H9 (cell line): ENCODE results near the gene TMEM270. TPM values are rescaled to one million over a fixed set of nuclear protein-coding genes. Genes with fewer than 3 reads are reported as not detected.

Experiments used
- DNase-seq: peaks from one replicate; pipeline ENCODE4 v3.0.0-alpha.2; 2017
- H2AFZ ChIP-seq: one replicate; pipeline ENCODE4 v1.6.1; 2013; ENCODE audit warnings: mild to moderate bottlenecking, low read length, control low read depth, moderate library complexity
- H2AK5ac ChIP-seq: 2 replicates; pipeline ENCODE4 v1.6.1; 2013; ENCODE audit warnings: low read length, control low read depth, mixed read lengths; ENCODE audit not compliant: insufficient read length
- H2BK120ac ChIP-seq: one replicate; pipeline ENCODE4 v1.6.1; 2013; ENCODE audit warnings: low read depth, mild to moderate bottlenecking, low read length, control low read depth, inconsistent platforms; ENCODE audit not compliant: poor library complexity, severe bottlenecking
- H2BK12ac ChIP-seq: 2 replicates; pipeline ENCODE4 v1.6.1; 2013; ENCODE audit warnings: low read length, control low read depth, mixed read lengths, low read depth; ENCODE audit not compliant: insufficient read length
- H2BK15ac ChIP-seq: 2 replicates; pipeline ENCODE4 v1.6.1; 2013; ENCODE audit warnings: low read depth, low read length, control low read depth
- H2BK20ac ChIP-seq: one replicate; pipeline ENCODE4 v1.6.1; 2013; ENCODE audit warnings: low read depth, mild to moderate bottlenecking, low read length, control low read depth, inconsistent platforms; ENCODE audit not compliant: poor library complexity, severe bottlenecking
- H2BK5ac ChIP-seq: 2 replicates; pipeline ENCODE4 v1.6.1; 2013; ENCODE audit warnings: low read length, control low read depth, mixed read lengths; ENCODE audit not compliant: insufficient read length
- H3K14ac ChIP-seq: 2 replicates; pipeline ENCODE4 v1.6.1; 2013; ENCODE audit warnings: low read length, control low read depth; ENCODE audit not compliant: insufficient read depth
- H3K18ac ChIP-seq: 2 replicates; pipeline ENCODE4 v1.6.1; 2013; ENCODE audit warnings: low read depth, mild to moderate bottlenecking, mixed read lengths, low read length, control low read depth; ENCODE audit not compliant: insufficient read length
- H3K23ac ChIP-seq: 2 replicates; pipeline ENCODE4 v1.6.1; 2013; ENCODE audit warnings: low read length, control low read depth, mixed read lengths, low read depth; ENCODE audit not compliant: insufficient read length
- H3K23me2 ChIP-seq: 2 replicates; pipeline ENCODE4 v1.6.1; 2013; ENCODE audit warnings: low read depth, mild to moderate bottlenecking, mixed read lengths, low read length, control low read depth; ENCODE audit not compliant: insufficient read length, poor library complexity, severe bottlenecking
- H3K27ac ChIP-seq: 2 replicates; pipeline ENCODE4 v1.5.1; 2013; ENCODE audit warnings: low read length, control low read depth, mixed read lengths, low read depth; ENCODE audit not compliant: insufficient read length
- H3K27me3 ChIP-seq: 2 replicates; pipeline ENCODE4 v1.6.1; 2013; ENCODE audit warnings: low read length, control low read depth, inconsistent platforms; ENCODE audit not compliant: insufficient read depth
- H3K4ac ChIP-seq: 2 replicates; pipeline ENCODE4 v1.6.1; 2013; ENCODE audit warnings: low read depth, mild to moderate bottlenecking, control low read depth, inconsistent platforms, low read length, moderate library complexity
- H3K4me1 ChIP-seq: 2 replicates; pipeline ENCODE4 v1.6.1; 2013; ENCODE audit warnings: low read length, control low read depth, inconsistent platforms; ENCODE audit not compliant: insufficient read depth
- H3K4me2 ChIP-seq: 2 replicates; pipeline ENCODE4 v1.6.1; 2013; ENCODE audit warnings: low read length, control low read depth, mixed read lengths; ENCODE audit not compliant: insufficient read length, insufficient read depth
- H3K56ac ChIP-seq: 2 replicates; pipeline ENCODE4 v1.6.1; 2013; ENCODE audit warnings: low read depth, mild to moderate bottlenecking, mixed read lengths, low read length, control low read depth; ENCODE audit not compliant: insufficient read length
- H3K79me1 ChIP-seq: 2 replicates; pipeline ENCODE4 v1.6.1; 2013; ENCODE audit warnings: low read depth, mild to moderate bottlenecking, moderate library complexity, low read length, control low read depth, inconsistent platforms; ENCODE audit not compliant: insufficient read depth, poor library complexity, severe bottlenecking
- H3K79me2 ChIP-seq: 2 replicates; pipeline ENCODE4 v1.6.1; 2013; ENCODE audit warnings: low read length, control low read depth, inconsistent platforms; ENCODE audit not compliant: insufficient read depth
- H3K9ac ChIP-seq: 2 replicates; pipeline ENCODE4 v1.6.1; 2013; ENCODE audit warnings: low read length, control low read depth, mixed read lengths; ENCODE audit not compliant: insufficient read length; ENCODE audit errors: extremely low read depth
- H3K9me3 ChIP-seq: one replicate; pipeline ENCODE4 v1.6.1; 2013; ENCODE audit warnings: low read depth, low read length, inconsistent platforms; ENCODE audit not compliant: control insufficient read depth
- H3T11ph ChIP-seq: one replicate; pipeline ENCODE4 v1.6.1; 2013; ENCODE audit warnings: mild to moderate bottlenecking, low read length, control low read depth, inconsistent platforms
- H4K20me1 ChIP-seq: one replicate; pipeline ENCODE4 v1.6.1; 2013; ENCODE audit not compliant: control insufficient read depth, insufficient read length, insufficient read depth
- H4K5ac ChIP-seq: 2 replicates; pipeline ENCODE4 v1.6.1; 2013; ENCODE audit warnings: low read depth, mild to moderate bottlenecking, mixed read lengths, low read length, control low read depth; ENCODE audit not compliant: insufficient read length
- H4K8ac ChIP-seq: replicated peaks from 2 replicates; pipeline ENCODE4 v1.6.1; 2013; ENCODE audit warnings: low read length, control low read depth, mixed read lengths, low read depth; ENCODE audit not compliant: insufficient read length
- H4K91ac ChIP-seq: 2 replicates; pipeline ENCODE4 v1.6.1; 2013; ENCODE audit warnings: low read depth, mild to moderate bottlenecking, moderate library complexity, mixed read lengths, low read length, control low read depth; ENCODE audit not compliant: insufficient read length
- H3K27ac Mint-ChIP-seq, 3 experiments: 2 replicates in 2 of 3; 3 replicates in 1 of 3; pipeline ENCODE4 v1.8.0; 2020 to 2021; ENCODE audit warnings: mixed read lengths in 3 of 3, mild to moderate bottlenecking in 1 of 3, moderate library complexity in 1 of 3
- H3K27me3 Mint-ChIP-seq: 2 replicates; pipeline ENCODE4 v1.8.0; 2021; ENCODE audit warnings: low read depth, mild to moderate bottlenecking, moderate library complexity, mixed read lengths
- H3K36me3 Mint-ChIP-seq, 3 experiments: 2 replicates in 2 of 3; 3 replicates in 1 of 3; pipeline ENCODE4 v1.8.0; 2020 to 2021; ENCODE audit warnings: low read depth in 3 of 3, mixed read lengths in 3 of 3; ENCODE audit not compliant: insufficient read depth in 1 of 3
- H3K4me1 Mint-ChIP-seq, 2 experiments: 2 replicates each; pipeline ENCODE4 v1.8.0; 2020; ENCODE audit warnings: mixed read lengths in 2 of 2
- H3K4me3 Mint-ChIP-seq, 2 experiments: 2 replicates in 1 of 2; 3 replicates in 1 of 2; pipeline ENCODE4 v1.8.0; 2020 to 2021; ENCODE audit warnings: mild to moderate bottlenecking in 2 of 2, mixed read lengths in 2 of 2, moderate library complexity in 1 of 2
- H3K9me3 Mint-ChIP-seq, 2 experiments: 2 replicates in 1 of 2; 3 replicates in 1 of 2; pipeline ENCODE4 v1.8.0; 2020; ENCODE audit warnings: mild to moderate bottlenecking in 2 of 2, mixed read lengths in 2 of 2, moderate library complexity in 1 of 2
- CTCF ChIP-seq: fragments of 200-600 bp; sonication (generic); conservative IDR thresholded peaks from 3 replicates; pipeline ENCODE4 v1.8.0; 2021; ENCODE audit warnings: antibody characterized with exemption, mild to moderate bottlenecking
- WGBS: extraction: QIAGEN DNeasy Blood & Tissue Kit; methylation state at CpG from one replicate; pipeline ENCODE4 v1.1.7; 2013; ENCODE audit warnings: missing lambda C conversion rate, low lambda C conversion rate, mixed read lengths; ENCODE audit not compliant: insufficient read length; ENCODE audit errors: extremely low coverage; 5-methylcytosine and 5-hydroxymethylcytosine counted together
- total RNA-seq: library from RNA; stranded (reverse); gene quantifications from 2 replicates; pipeline ENCODE4 v1.2.1, GENCODE V29; 2021

Gene TMEM270
- total RNA-seq, 1 experiment from 2014 or later = not detected

- no peak overlapping the region; a peak in 1 of 7 replicates for H3K27ac Mint-ChIP-seq
- H4K5ac ChIP-seq = no peak overlapping the region
- no CpG with 5 or more reads among the region's 18 CpGs for WGBS
Measured at GRCh38 chr7:73879977-73880681, 19.2 kb downstream of the TMEM270 start.

More at GRCh38 chr7:73879977-73880681, 19.2 kb downstream of the TMEM270 start:
- Mint-ChIP-seq H3K9me3 (no peaks in the 10 kb centered on the region), H3K4me1 (peaks cover 4 to 8% of the 10 kb centered on the region in 2 experiments; a peak in 3 of 4 replicates), H3K27me3 (peaks cover 8% of the 10 kb centered on the region), H3K4me3 (no peak overlapping the region), H3K36me3 (no peaks in the 10 kb centered on the region)
- DNase-seq = no peak
- Histone ChIP-seq H3K56ac (no peak overlapping the region), H3T11ph (no peak overlapping the region), H3K4me2 (no peak overlapping the region), H2BK15ac (no peak overlapping the region), H3K27ac (no peak overlapping the region), H3K9ac (no peak overlapping the region), H4K8ac (no peak overlapping the region), H3K4ac (no peak overlapping the region), H3K23me2 (no peaks in the 10 kb centered on the region), H3K18ac (no peak overlapping the region), H3K14ac (no peak overlapping the region; the same call in 1 of the 2 replicates), H2BK20ac (no peak overlapping the region), H3K27me3 (no peaks in the 10 kb centered on the region), H2BK5ac (no peak overlapping the region), H3K79me1 (no peaks in the 10 kb centered on the region), H4K20me1 (no peaks in the 10 kb centered on the region), H3K4me1 (no peaks in the 10 kb centered on the region), H4K91ac (no peak overlapping the region), H2AFZ (no peak overlapping the region), H2BK12ac (no peak overlapping the region), H2BK120ac (no peak overlapping the region), H3K9me3 (no peaks in the 10 kb centered on the region), H2AK5ac (no peak overlapping the region), H3K23ac (no peak overlapping the region), H3K79me2 (no peaks in the 10 kb centered on the region)
- no peak for TF ChIP-seq CTCF
